Endothelial cell of umbilical vein (primary cell): ENCODE results near the gene ACAP1. TPM values are rescaled to one million over a fixed set of nuclear protein-coding genes. Genes with fewer than 3 reads are reported as not detected.
A peak's percentile ranks its signal among the peaks of the same experiment; 100 is the strongest.

Experiments
- BruUV-seq: library from RNA; stranded (reverse); fragments of 400-500 nt; replicated peaks from 2 replicates; lab custom pipeline; 2021; lab: Mats Ljungman, UMichigan
- CTCF ChIA-PET: fragments of 300-600, 350-600 bp; sonication (Branson Sonifier 250); formaldehyde crosslinking; loops from one replicate; lab custom pipeline; 2021; ENCODE audit warnings: antibody characterized with exemption, inconsistent platforms; lab: Charles Lee
- POLR2A ChIA-PET: fragments of 300-600, 350-600 bp; sonication (Branson Sonifier 250); formaldehyde crosslinking; loops from one replicate; lab custom pipeline; 2021; ENCODE audit warnings: antibody characterized with exemption, inconsistent platforms; lab: Charles Lee
- DNase-seq: peaks from one replicate; pipeline ENCODE4 v3.0.0-alpha.2; 2011; ENCODE audit warnings: low read depth, low spot score
- FAIRE-seq: peaks from 2 replicates; lab custom pipeline; 2011; peaks lifted over from hg19 to GRCh38; lab: Jason Lieb, UNC
- H2AFZ ChIP-seq: 2 replicates; pipeline ENCODE4 v1.6.0; 2012; ENCODE audit warnings: low read depth, low read length, control low read depth, inconsistent platforms
- H3K27ac ChIP-seq: 2 replicates; pipeline ENCODE4 v1.5.1; 2011; ENCODE audit warnings: low read depth, mild to moderate bottlenecking, control low read depth, low read length, moderate library complexity; ENCODE audit not compliant: insufficient read depth
- H3K27me3 ChIP-seq, 2 experiments: 2 replicates each; pipeline versions ENCODE4 v1.6.0 to v1.6.1; 2011; ENCODE audit warnings: low read length in 2 of 2, mixed read lengths in 1 of 2; ENCODE audit not compliant: control insufficient read depth in 2 of 2, insufficient read depth in 2 of 2
- H3K36me3 ChIP-seq, 2 experiments: 2 replicates in 1 of 2; 3 replicates in 1 of 2; pipeline ENCODE4 v1.5.1; 2011; ENCODE audit warnings: low read length in 2 of 2, mild to moderate bottlenecking in 1 of 2, moderate library complexity in 1 of 2; ENCODE audit not compliant: control insufficient read depth in 2 of 2, insufficient read depth in 2 of 2; ENCODE audit errors: extremely low read depth in 1 of 2
- H3K4me1 ChIP-seq: 3 replicates; pipeline ENCODE4 v1.5.1; 2011; ENCODE audit warnings: mild to moderate bottlenecking, low read length; ENCODE audit not compliant: control insufficient read depth, insufficient read depth; ENCODE audit errors: extremely low read depth
- H3K4me2 ChIP-seq: 2 replicates; pipeline ENCODE4 v1.6.1; 2011; ENCODE audit warnings: low read length, control low read depth, mixed read lengths; ENCODE audit not compliant: insufficient read depth
- H3K4me3 ChIP-seq, 3 experiments: fragments of 200-600 bp in 1 of 3; sonication (generic), shearing (Covaris generic) in 1 of 3; replicated peaks in 1 of 3; 2 replicates each; pipeline ENCODE4 v1.5.1; 2011 to 2016; ENCODE audit warnings: control low read depth in 3 of 3, low read length in 3 of 3, mild to moderate bottlenecking in 2 of 3, inconsistent platforms in 1 of 3, low read depth in 1 of 3, moderate library complexity in 1 of 3; ENCODE audit not compliant: insufficient read depth in 1 of 3
- H3K79me2 ChIP-seq: 2 replicates; pipeline ENCODE4 v1.6.0; 2012; ENCODE audit warnings: low read length, inconsistent platforms; ENCODE audit not compliant: control insufficient read depth, insufficient read depth
- H3K9ac ChIP-seq: replicated peaks from 2 replicates; pipeline ENCODE3; 2011; ENCODE audit warnings: low read length, control low read depth; ENCODE audit not compliant: insufficient read depth; ENCODE audit errors: extremely low read depth
- H3K9me1 ChIP-seq: replicated peaks from 3 replicates; pipeline ENCODE4 v1.6.0; 2011; ENCODE audit warnings: mild to moderate bottlenecking, low read length; ENCODE audit not compliant: control insufficient read depth, insufficient read depth; ENCODE audit errors: extremely low read depth
- H3K9me3 ChIP-seq: replicated peaks from 2 replicates; pipeline ENCODE4 v1.5.1; 2012; ENCODE audit warnings: low read length, inconsistent platforms; ENCODE audit not compliant: control insufficient read depth, insufficient read depth
- H4K20me1 ChIP-seq: replicated peaks from 2 replicates; pipeline ENCODE3; 2011; ENCODE audit warnings: mild to moderate bottlenecking, low read length; ENCODE audit not compliant: control insufficient read depth, insufficient read depth; ENCODE audit errors: extremely low read depth
- CTCF ChIP-seq, 2 donors: IDR thresholded peaks; 1 replicate in 1 of 2; 2 replicates in 1 of 2; pipeline ENCODE4 v1.5.1; 2011; ENCODE audit warnings: low read length in 2 of 2, mild to moderate bottlenecking in 2 of 2, moderate library complexity in 2 of 2, control low read depth in 1 of 2, inconsistent platforms in 1 of 2, low read depth in 1 of 2; ENCODE audit not compliant: insufficient read depth in 1 of 2; ENCODE audit errors: extremely low read depth in 1 of 2
- EZH2 ChIP-seq: IDR thresholded peaks from 2 replicates; pipeline ENCODE4 v1.6.1; 2012; ENCODE audit warnings: borderline replicate concordance, low read depth, mild to moderate bottlenecking, moderate library complexity, low read length, inconsistent platforms; ENCODE audit not compliant: severe bottlenecking
- FOS ChIP-seq: IDR thresholded peaks from 2 replicates; pipeline ENCODE4 v1.6.1; 2011; ENCODE audit warnings: mild to moderate bottlenecking, low read length, moderate library complexity, borderline replicate concordance; ENCODE audit not compliant: insufficient read depth
- GATA2 ChIP-seq: IDR thresholded peaks from 2 replicates; pipeline ENCODE4 v1.7.0; 2011; ENCODE audit warnings: low read depth, mild to moderate bottlenecking, moderate library complexity, mixed read lengths, low read length; ENCODE audit not compliant: insufficient read length, insufficient read depth
- JUN ChIP-seq: IDR thresholded peaks from 2 replicates; pipeline ENCODE4 v1.6.1; 2011; ENCODE audit warnings: borderline replicate concordance, low read depth; ENCODE audit not compliant: insufficient read length, insufficient read depth
- MYC ChIP-seq: IDR thresholded peaks from one replicate; pipeline ENCODE4 v1.6.1; 2011; ENCODE audit warnings: mild to moderate bottlenecking, low read depth, low read length
- POLR2A ChIP-seq: IDR thresholded peaks from 2 replicates; pipeline ENCODE4 v1.6.1; 2012; ENCODE audit warnings: low read depth, mild to moderate bottlenecking, control low read depth, low read length
- POLR2AphosphoS5 ChIP-seq: IDR thresholded peaks from 2 replicates; pipeline ENCODE4 v1.6.1; 2012; ENCODE audit warnings: low read depth, mild to moderate bottlenecking, control low read depth, low read length, moderate library complexity; ENCODE audit not compliant: insufficient read depth
- dilution Hi-C: fragments of 300-500 bp; cut with MboI; formaldehyde crosslinking; loops from one replicate; pipeline ENCODE4 v1.15.0; 2019; ENCODE audit warnings: low sequenced_read_pairs; ENCODE audit not compliant: extremely low pct_ligation_motif_present
- intact Hi-C: fragments of 100-400 bp; cut with micrococcal nuclease; formaldehyde crosslinking; loops from one replicate; pipeline ENCODE4 v1.10.0; 2022
- polyA plus RNA-seq, 4 experiments: library from polyadenylated mRNA; depleted of rRNA in 3 of 4; stranded (reverse) in 3 of 4; unstranded in 1 of 4; fragments of >200 nt; gene quantifications; 2 replicates each; pipeline versions ENCODE4 v1.2.1 to v1.2.3, GENCODE V29; 2011 to 2012; ENCODE audit warnings: missing spikeins in 1 of 4
- total RNA-seq: library from RNA; stranded (reverse); gene quantifications from 2 replicates; pipeline ENCODE4 v1.2.3, GENCODE V29; 2021
- TF ChIP-seq, protein P1 (sequence below): IDR thresholded peaks from 2 replicates; pipeline ENCODE4 v1.6.1; 2011; ENCODE audit not compliant: insufficient read depth, insufficient read length

Gene ACAP1
- total and polyA plus RNA-seq, 2 donors (not counting 3 experiments of a cell fraction or from before 2014, with no cell fraction given), result 0.46 TPM; not detected in 1

GRCh38 chr17:7380855-7381683 lies 44.7 kb downstream of the ACAP1 start, which contains the start of gene TNK1:
Gene TNK1, plus strand, starts transcription at chr17:7381089. Its CDS starts 1,838 bp downstream, at chr17:7382927.
- Histone ChIP-seq H3K36me3 (no peaks in the 10 kb centered on the region), H3K4me3 (no peak within 1 kb of the TSS), H3K9ac (no peak within 1 kb of the TSS), H3K27ac (no peak within 1 kb of the TSS), H3K9me1 (no peaks in the 10 kb centered on the region), H2AFZ (no peak within 1 kb of the TSS), H3K9me3 (no peaks in the 10 kb centered on the region), H3K4me1 (peaks cover 5% of the 10 kb centered on the region), H3K79me2 (no peaks in the 10 kb centered on the region), H4K20me1 (no peaks in the 10 kb centered on the region), H3K27me3 (peaks cover 25 to 33% of the 10 kb centered on the region in 2 experiments), H3K4me2 (no peak within 1 kb of the TSS)
- FAIRE-seq (no peak), DNase-seq (no peak)
- intact Hi-C loops, result no loop called here
- TF ChIP-seq EZH2, result peak; percentile 84
- TF ChIP-seq GATA2, result no peak
- no TSS peak for BruUV-seq
- ChIA-PET CTCF (interaction anchor here (1.0 to 3.0 kb wide), 3 partner anchors 22 to 179 kb away, joined by 4 to 14 read pairs (median 4); partner anchors contain the start of genes TMEM256 and TMEM95), POLR2A (no interaction called here)
- dilution Hi-C loops, result no loop called here

GRCh38 chr17:7382901-7383300 lies 46.6 kb downstream of the ACAP1 start:
- dilution Hi-C loops, result no loop called here
- CTCF ChIA-PET, result no interaction called here
- no peaks in the 10 kb centered on the region for H3K36me3 ChIP-seq
- H3K9me1 ChIP-seq, result no peaks in the 10 kb centered on the region
- no peak overlapping the region for H3K27ac ChIP-seq
- POLR2A ChIA-PET, result no interaction called here
- DNase-seq (no peak), FAIRE-seq (no peak)
- H4K20me1 ChIP-seq, result no peaks in the 10 kb centered on the region
- H3K27me3 ChIP-seq, result peaks cover 25 to 33% of the 10 kb centered on the region in 2 experiments
- no peaks in the 10 kb centered on the region for H3K9me3 ChIP-seq
- H3K4me1 ChIP-seq, result peaks cover 5% of the 10 kb centered on the region
- intact Hi-C loops, result no loop called here
- BruUV-seq, result no TSS peak
- H3K4me2 ChIP-seq, result no peak overlapping the region
- H3K4me3 ChIP-seq, result no peak overlapping the region
- H3K9ac ChIP-seq, result no peak overlapping the region
- H3K79me2 ChIP-seq, result no peaks in the 10 kb centered on the region
- H2AFZ ChIP-seq, result no peak overlapping the region
- TF ChIP-seq FOS, result no peak
- no peak for TF ChIP-seq POLR2A
- TF ChIP-seq GATA2, result no peak
- TF ChIP-seq, protein P1, sequence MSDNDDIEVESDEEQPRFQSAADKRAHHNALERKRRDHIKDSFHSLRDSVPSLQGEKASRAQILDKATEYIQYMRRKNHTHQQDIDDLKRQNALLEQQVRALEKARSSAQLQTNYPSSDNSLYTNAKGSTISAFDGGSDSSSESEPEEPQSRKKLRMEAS, result no peak
- no peak for TF ChIP-seq CTCF (IDR thresholded peaks at IDR 0.05; ENCODE audit: extremely low read depth in 1 of 2, insufficient read depth in 1 of 2, low read depth in 1 of 2, low read length in 2 of 2)
- no peak for TF ChIP-seq MYC
- no peak for TF ChIP-seq POLR2AphosphoS5
- no peak for TF ChIP-seq EZH2
- TF ChIP-seq JUN, result no peak
